Naive thymus-derived CD4-positive, alpha-beta T cell (primary cell): ENCODE data around the gene LRIG3. TPM values are rescaled to one million over a fixed set of nuclear protein-coding genes. Genes with fewer than 3 reads are reported as not detected.
"Not testable (repeated sequence)": the region's sequence is repeated elsewhere in the genome, so short reads cannot be mapped to it uniquely, and the experiment has no call there.

Experiments
- ATAC-seq: fragments of 150-1000 bp; cut with Tn5 transposase; 2 replicates; pipeline ENCODE4 v1.10.0; 2021; ENCODE audit warnings: mild to moderate bottlenecking, moderate library complexity
- CTCF ChIA-PET: fragments of 350-600 bp; sonication (Branson Sonifier 250); formaldehyde crosslinking; loops from one replicate; lab custom pipeline; 2021; ENCODE audit warnings: antibody characterized with exemption; lab: Charles Lee
- POLR2A ChIA-PET: fragments of 350-600 bp; sonication (Branson Sonifier 250); formaldehyde crosslinking; loops from one replicate; lab custom pipeline; 2021; ENCODE audit warnings: antibody characterized with exemption, inconsistent platforms; lab: Charles Lee
- DNase-seq, 9 donors: peaks; one replicate each; pipeline versions ENCODE4 v3.0.0 to v3.0.0-alpha.2; 2020 to 2022; ENCODE audit warnings: mixed read lengths in 1 of 9
- H3K27ac ChIP-seq: one replicate; pipeline ENCODE4 v1.7.0; 2013; ENCODE audit warnings: mild to moderate bottlenecking, low read depth, low read length, moderate library complexity
- H3K27me3 ChIP-seq, 2 donors: one replicate each; pipeline ENCODE4 v1.7.0; 2013; ENCODE audit warnings: low read length in 2 of 2, mild to moderate bottlenecking in 2 of 2, moderate library complexity in 2 of 2; ENCODE audit not compliant: control insufficient read depth in 2 of 2, insufficient read depth in 2 of 2
- H3K36me3 ChIP-seq, 3 experiments: 1 replicate in 2 of 3; 2 replicates in 1 of 3; pipeline ENCODE4 v1.7.0; 2013; ENCODE audit warnings: low read length in 3 of 3, mild to moderate bottlenecking in 3 of 3, moderate library complexity in 1 of 3; ENCODE audit not compliant: insufficient read depth in 3 of 3, control insufficient read depth in 2 of 3
- H3K4me1 ChIP-seq, 2 donors: one replicate each; pipeline ENCODE4 v1.7.0; 2013; ENCODE audit warnings: low read length in 2 of 2, mild to moderate bottlenecking in 2 of 2, moderate library complexity in 1 of 2; ENCODE audit not compliant: control insufficient read depth in 2 of 2, insufficient read depth in 2 of 2
- H3K4me3 ChIP-seq: 2 replicates; pipeline ENCODE4 v1.7.0; 2013; ENCODE audit warnings: mild to moderate bottlenecking, low read length
- H3K9me3 ChIP-seq, 3 experiments: 1 replicate in 2 of 3; 2 replicates in 1 of 3; pipeline ENCODE4 v1.7.0; 2013; ENCODE audit warnings: low read length in 3 of 3; ENCODE audit not compliant: control insufficient read depth in 2 of 3
- H3K27ac Mint-ChIP-seq, 9 donors: one replicate each; pipeline ENCODE4 v1.8.0; 2020 to 2022; ENCODE audit warnings: mixed read lengths in 9 of 9, mild to moderate bottlenecking in 8 of 9, moderate library complexity in 5 of 9, inconsistent platforms in 2 of 9
- H3K27me3 Mint-ChIP-seq, 5 donors: one replicate each; pipeline ENCODE4 v1.8.0; 2021 to 2022; ENCODE audit warnings: mixed read lengths in 5 of 5, mild to moderate bottlenecking in 1 of 5
- H3K36me3 Mint-ChIP-seq, 5 donors: one replicate each; pipeline ENCODE4 v1.8.0; 2020 to 2022; ENCODE audit warnings: mixed read lengths in 5 of 5, mild to moderate bottlenecking in 3 of 5, inconsistent platforms in 1 of 5
- H3K4me1 Mint-ChIP-seq, 7 donors: one replicate each; pipeline ENCODE4 v1.8.0; 2020 to 2022; ENCODE audit warnings: mixed read lengths in 7 of 7, mild to moderate bottlenecking in 3 of 7, inconsistent platforms in 1 of 7
- H3K4me3 Mint-ChIP-seq, 10 donors: one replicate each; pipeline ENCODE4 v1.8.0; 2020 to 2022; ENCODE audit warnings: mild to moderate bottlenecking in 10 of 10, mixed read lengths in 10 of 10, moderate library complexity in 6 of 10, inconsistent platforms in 2 of 10
- H3K9me3 Mint-ChIP-seq, 11 donors: one replicate each; pipeline ENCODE4 v1.8.0; 2020 to 2022; ENCODE audit warnings: mixed read lengths in 11 of 11, mild to moderate bottlenecking in 4 of 11, inconsistent platforms in 1 of 11, moderate library complexity in 1 of 11
- intact Hi-C, 2 donors: fragments of 100-400 bp; cut with micrococcal nuclease; formaldehyde crosslinking; loops; one replicate each; pipeline ENCODE4 v1.15.1; 2023
- polyA plus RNA-seq, 2 donors: library from polyadenylated mRNA; unstranded; fragments of 300-500 nt; fragmentation: Illumina TruSeq; gene quantifications; one replicate each; pipeline ENCODE4 v1.2.3, GENCODE V29; 2021
- total RNA-seq, 6 experiments: library from RNA in 5 of 6; stranded (reverse) in 5 of 6; gene quantifications; 1 replicate in 5 of 6; 2 replicates in 1 of 6; pipeline ENCODE4 v1.2.3 and lab custom pipeline; 2021 to 2026

Gene LRIG3
- total and polyA plus RNA-seq, 7 experiments from 2014 or later = 0.24 TPM; not detected in 6

DNA sequence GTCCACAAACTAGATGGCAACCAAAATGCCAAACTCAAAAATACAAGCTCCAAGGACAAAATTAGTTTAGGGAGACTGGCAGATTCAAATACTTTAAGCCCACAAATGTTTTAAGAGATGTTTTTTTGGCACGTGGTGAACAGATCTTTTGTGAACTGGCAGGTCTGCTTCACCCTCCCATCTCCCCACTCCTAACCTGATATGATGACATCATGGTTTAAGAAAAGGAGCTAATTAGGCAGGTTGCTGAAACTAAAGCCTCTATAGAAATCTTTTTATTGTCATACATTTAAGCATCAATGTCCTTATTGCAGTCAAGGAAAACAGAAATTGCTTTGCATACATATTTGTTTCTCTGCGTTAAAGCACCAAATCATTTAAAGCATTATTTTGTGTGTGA lies 5.8 kb downstream of the LRIG3 start:
- no peak for ATAC-seq
- Mint-ChIP-seq H3K36me3 (no peaks in the 10 kb centered on the region), H3K4me3 (no peak overlapping the region), H3K27ac (no peak overlapping the region), H3K4me1 (no peaks in the 10 kb centered on the region), H3K27me3 (peaks cover 18 to 30% (median 21%) of the 10 kb centered on the region in 5 donors), H3K9me3 (peaks cover 0 to 2% (median 0%) of the 10 kb centered on the region in 11 donors)
- Histone ChIP-seq H3K27me3 (no peaks in the 10 kb centered on the region), H3K4me1 (no peaks in the 10 kb centered on the region), H3K9me3 (no peaks in the 10 kb centered on the region), H3K27ac (no peak overlapping the region), H3K4me3 (no peak overlapping the region), H3K36me3 (no peaks in the 10 kb centered on the region)
- intact Hi-C loops = no loop called here
- CTCF ChIA-PET = no interaction called here
- POLR2A ChIA-PET = no interaction called here
- no peak for DNase-seq

DNA sequence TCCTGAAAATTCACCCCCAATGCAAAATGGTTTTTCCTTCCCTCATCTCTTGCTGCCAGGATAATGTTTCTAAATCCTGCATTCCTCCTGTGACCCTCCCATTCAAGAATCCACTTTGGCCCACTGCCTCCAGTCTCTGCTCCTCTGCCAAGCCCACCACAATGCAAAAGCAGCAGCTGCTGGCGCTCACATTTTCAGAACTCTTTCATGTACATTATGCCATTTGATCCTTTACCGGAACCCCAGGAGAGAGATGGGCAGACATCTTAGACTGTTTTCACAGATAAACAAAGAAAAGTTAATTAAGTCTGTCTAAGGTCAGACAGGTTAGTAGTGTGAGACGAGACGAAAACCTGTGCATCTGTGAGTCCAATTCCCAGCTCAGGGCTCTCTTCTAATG lies 12.9 kb downstream of the LRIG3 start:
- H3K4me3 Mint-ChIP-seq = no peak overlapping the region
- intact Hi-C loops = no loop called here

DNA sequence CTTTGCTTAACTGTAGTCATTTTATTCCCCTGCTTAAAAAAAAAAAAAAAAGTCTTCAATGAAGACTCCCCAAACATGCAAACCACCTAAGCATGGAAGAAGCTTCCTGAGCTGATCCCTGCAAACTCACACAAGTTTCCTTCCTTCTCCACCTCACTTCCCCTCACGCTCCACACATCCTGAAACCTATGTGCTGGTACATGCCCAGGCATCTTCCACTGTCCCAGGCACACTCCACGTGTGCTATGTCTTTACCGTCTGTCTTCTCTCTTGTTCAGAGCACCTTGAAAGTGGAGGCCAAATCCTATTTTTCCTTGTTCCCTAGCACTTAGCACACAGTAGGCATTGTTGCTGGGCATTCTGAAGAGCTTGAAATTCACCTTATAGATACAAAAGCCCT lies 13.4 kb downstream of the LRIG3 start:
- Histone ChIP-seq H3K4me3 (no peak overlapping the region), H3K27me3 (no peaks in the 10 kb centered on the region), H3K4me1 (no peaks in the 10 kb centered on the region), H3K9me3 (no peaks in the 10 kb centered on the region), H3K27ac (no peak overlapping the region), H3K36me3 (no peaks in the 10 kb centered on the region)
- ATAC-seq = no peak
- H3K4me1 Mint-ChIP-seq = no peaks in the 10 kb centered on the region
- ChIA-PET CTCF (no interaction called here), POLR2A (no interaction called here)
- intact Hi-C loops = no loop called here
- no peak overlapping the region for H3K27ac Mint-ChIP-seq
- no peaks in the 10 kb centered on the region for H3K36me3 Mint-ChIP-seq
- H3K4me3 Mint-ChIP-seq = no peak overlapping the region
- H3K9me3 Mint-ChIP-seq = peaks cover 0 to 9% (median 0%) of the 10 kb centered on the region in 11 donors
- DNase-seq = no peak
- peaks cover 0 to 4% (median 0%) of the 10 kb centered on the region in 5 donors for H3K27me3 Mint-ChIP-seq

More for the DNA sequence above, 12.9 kb downstream of the LRIG3 start:
- Mint-ChIP-seq H3K27ac (no peak overlapping the region), H3K9me3 (peaks cover 0 to 9% (median 0%) of the 10 kb centered on the region in 11 donors), H3K4me1 (no peaks in the 10 kb centered on the region), H3K27me3 (peaks cover 0 to 4% (median 0%) of the 10 kb centered on the region in 5 donors), H3K36me3 (no peaks in the 10 kb centered on the region)
- POLR2A ChIA-PET = no interaction called here
- DNase-seq = no peak
- no peaks in the 10 kb centered on the region for H3K4me1 ChIP-seq
- ATAC-seq = no peak
- CTCF ChIA-PET = no interaction called here
- H3K9me3 ChIP-seq = no peaks in the 10 kb centered on the region
- no peaks in the 10 kb centered on the region for H3K36me3 ChIP-seq
- H3K4me3 ChIP-seq = no peak overlapping the region
- no peaks in the 10 kb centered on the region for H3K27me3 ChIP-seq
- H3K27ac ChIP-seq = no peak overlapping the region

DNA sequence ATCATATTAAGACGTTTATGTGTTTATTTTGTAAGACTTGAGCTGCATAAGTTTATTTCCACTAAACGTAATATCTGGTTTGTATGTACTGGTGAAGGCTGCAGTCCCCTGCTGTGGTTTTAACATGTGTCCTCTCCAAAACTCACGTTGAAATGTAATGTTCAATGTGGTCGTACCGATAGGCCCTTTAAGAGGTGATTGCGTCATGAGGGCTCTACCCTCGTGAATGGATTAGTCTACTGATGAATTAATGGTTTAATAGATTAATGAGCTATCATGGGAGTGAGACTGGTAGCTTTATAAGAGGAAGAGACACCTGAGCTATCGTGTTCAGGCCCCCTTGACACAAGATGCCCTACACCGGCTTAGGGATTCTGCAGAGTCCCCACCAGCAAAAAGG lies 14.9 kb downstream of the LRIG3 start:
- intact Hi-C loops = no loop called here
- H3K9me3 ChIP-seq = no peaks in the 10 kb centered on the region
- Mint-ChIP-seq H3K36me3 (no peaks in the 10 kb centered on the region), H3K9me3 (peaks cover 0 to 9% (median 0%) of the 10 kb centered on the region in 11 donors), H3K27me3 (no peaks in the 10 kb centered on the region), H3K4me3 (no peak overlapping the region), H3K4me1 (no peaks in the 10 kb centered on the region), H3K27ac (no peak overlapping the region)
- H3K4me3 ChIP-seq = no peak overlapping the region
- H3K27me3 ChIP-seq = no peaks in the 10 kb centered on the region
- ChIA-PET POLR2A (no interaction called here), CTCF (no interaction called here)
- no peaks in the 10 kb centered on the region for H3K4me1 ChIP-seq
- DNase-seq (no peak), ATAC-seq (no peak)
- no peaks in the 10 kb centered on the region for H3K36me3 ChIP-seq
- H3K27ac ChIP-seq = no peak overlapping the region

DNA sequence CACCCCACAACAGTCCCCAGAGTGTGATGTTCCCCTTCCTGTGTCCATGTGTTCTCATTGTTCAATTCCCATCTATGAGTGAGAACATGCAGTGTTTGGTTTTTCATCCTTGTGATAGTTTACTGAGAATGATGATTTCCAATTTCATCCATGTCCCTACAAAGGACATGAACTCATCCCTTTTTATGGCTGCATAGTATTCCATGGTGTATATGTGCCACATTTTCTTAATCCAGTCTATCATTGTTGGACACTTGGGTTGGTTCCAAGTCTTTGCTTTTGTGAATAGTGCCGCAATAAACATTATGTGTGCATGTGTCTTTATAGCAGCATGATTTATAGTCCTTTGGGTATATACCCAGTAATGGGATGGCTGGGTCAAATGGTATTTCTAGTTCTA lies 17.6 kb downstream of the LRIG3 start:
- DNase-seq, POLR2A ChIA-PET, H3K27ac Mint-ChIP-seq, ATAC-seq, H3K36me3 Mint-ChIP-seq, H3K4me3 ChIP-seq, H3K27me3 ChIP-seq, CTCF ChIA-PET, H3K4me1 Mint-ChIP-seq, H3K9me3 ChIP-seq, H3K4me3 Mint-ChIP-seq, H3K36me3 ChIP-seq, intact Hi-C loops, H3K27me3 Mint-ChIP-seq, H3K4me1 ChIP-seq, H3K9me3 Mint-ChIP-seq, H3K27ac ChIP-seq: not testable (repeated sequence)

DNA sequence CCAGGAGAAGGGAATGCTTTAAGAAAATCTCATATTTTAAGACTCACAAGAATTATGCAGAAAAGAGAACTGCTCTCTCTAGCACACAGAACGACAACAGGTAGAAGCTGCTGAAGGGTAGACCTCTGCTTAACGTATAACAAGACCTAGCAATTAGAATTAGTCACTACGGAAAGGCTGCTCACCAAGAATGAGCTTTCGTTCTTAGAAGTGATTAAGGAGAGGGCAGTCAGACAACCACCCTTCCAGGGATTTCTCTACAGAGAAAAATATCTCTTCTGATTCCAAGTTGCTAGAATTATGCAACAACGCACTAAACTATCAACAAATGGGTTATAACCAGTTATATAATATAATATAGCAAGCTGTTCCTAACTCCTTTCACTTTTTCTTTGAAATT lies 18.6 kb downstream of the LRIG3 start:
- Mint-ChIP-seq H3K27ac (no peak overlapping the region), H3K4me1 (no peaks in the 10 kb centered on the region), H3K36me3 (no peaks in the 10 kb centered on the region), H3K4me3 (no peak overlapping the region), H3K27me3 (no peaks in the 10 kb centered on the region), H3K9me3 (peaks cover 0 to 9% (median 0%) of the 10 kb centered on the region in 11 donors)
- H3K27ac ChIP-seq = no peak overlapping the region
- DNase-seq (no peak), ATAC-seq (no peak)
- ChIA-PET CTCF (no interaction called here), POLR2A (no interaction called here)
- no peaks in the 10 kb centered on the region for H3K36me3 ChIP-seq
- no peak overlapping the region for H3K4me3 ChIP-seq
- intact Hi-C loops = no loop called here
- no peaks in the 10 kb centered on the region for H3K27me3 ChIP-seq
- no peaks in the 10 kb centered on the region for H3K9me3 ChIP-seq
- no peaks in the 10 kb centered on the region for H3K4me1 ChIP-seq

DNA sequence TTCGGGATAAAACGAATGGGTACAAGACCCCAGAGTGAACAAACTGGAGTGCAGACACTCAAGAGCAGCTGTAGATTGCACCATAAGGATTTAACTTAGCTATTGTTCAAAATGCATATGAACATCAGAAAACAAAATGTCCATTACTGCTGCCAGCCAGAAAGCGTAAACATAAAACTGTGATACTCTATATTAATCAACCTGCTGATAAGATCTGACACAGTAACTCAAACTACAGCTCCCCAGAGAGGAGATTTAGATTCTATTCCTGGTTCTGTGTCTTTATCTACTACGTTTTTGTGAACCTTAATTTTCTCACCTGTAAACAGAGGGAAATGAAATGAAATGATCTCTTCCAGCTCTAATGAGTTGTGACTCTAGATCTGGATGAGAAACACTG lies 22.3 kb downstream of the LRIG3 start:
- H3K4me1 ChIP-seq = no peaks in the 10 kb centered on the region
- H3K27ac Mint-ChIP-seq = no peak overlapping the region
- H3K36me3 ChIP-seq = no peaks in the 10 kb centered on the region
- no peaks in the 10 kb centered on the region for H3K27me3 ChIP-seq
- DNase-seq (no peak), ATAC-seq (no peak)
- H3K9me3 ChIP-seq = no peaks in the 10 kb centered on the region
- H3K4me3 Mint-ChIP-seq = no peak overlapping the region
- ChIA-PET CTCF (no interaction called here), POLR2A (no interaction called here)
- intact Hi-C loops = no loop called here
- H3K9me3 Mint-ChIP-seq = peaks cover 0 to 9% (median 0%) of the 10 kb centered on the region in 11 donors
- H3K27me3 Mint-ChIP-seq = peaks cover 0 to 5% (median 0%) of the 10 kb centered on the region in 5 donors
- H3K27ac ChIP-seq = no peak overlapping the region
- H3K4me3 ChIP-seq = no peak overlapping the region
- no peaks in the 10 kb centered on the region for H3K36me3 Mint-ChIP-seq
- H3K4me1 Mint-ChIP-seq = no peaks in the 10 kb centered on the region
